Measurements from ENCODE around the gene TNFAIP8L1. TPM values are rescaled to one million over a fixed set of nuclear protein-coding genes. Genes with fewer than 3 reads are reported as not detected.

TNFAIP8L1 gene
- total RNA-seq (2021; fragmentation: NEBNext Ultra II Directional; extraction: Animal tissue kit (Norgen Biotek cat#: 25700)): 5.9 and 6.1 TPM in 2 replicates
- 3.2 and 5.5 TPM in 2 replicates for polyA plus RNA-seq (2011; rRNA removed)
- 4.2 TPM for polyA plus RNA-seq (2011; cell fraction: cytosol; rRNA removed)
- polyA plus RNA-seq (2011; cell fraction: nucleus; rRNA removed): 4.8 TPM
- 4.8 to 5.2 TPM (median 5.0 TPM) in 4 replicates for polyA plus RNA-seq (2012, experiment 1 of 2)
- polyA plus RNA-seq (2012, experiment 2 of 2): 5.8 TPM
- 5.3 TPM for polyA plus RNA-seq (2013, experiment 1 of 2)
- polyA plus RNA-seq (2013, experiment 2 of 2): 5.9 TPM
- 2.1 and 3.2 TPM in 2 replicates for polyA minus RNA-seq (2011; rRNA and poly(A)+ RNA removed)
- 2.3 TPM for polyA minus RNA-seq (2011; cell fraction: cytosol; rRNA and poly(A)+ RNA removed)
- polyA minus RNA-seq (2011; cell fraction: nucleus; rRNA and poly(A)+ RNA removed): 3.2 TPM
- long read RNA-seq, experiment 1, partial matches to known transcripts: 0 of 4 reads
- long read RNA-seq, experiment 1, other reads (novel, unspliced or antisense): 4 of 4 reads
- long read RNA-seq, experiment 2, partial matches to known transcripts: 0 of 3 reads
- long read RNA-seq, experiment 2, other reads (novel, unspliced or antisense): 3 of 3 reads

GRCh38 chr19:4638828-4639530 lies at the start of gene TNFAIP8L1:
TSS of gene TNFAIP8L1 (plus strand) at chr19:4639516. CDS start at chr19:4651870, 12,354 bp downstream.
- Histone ChIP-seq H3K14ac (ENCODE audit: insufficient read length) (no peak within 1 kb of the TSS), H2BK12ac (ENCODE audit: low read depth, low read length) (peak within 1 kb of the TSS; percentile 50; the same call in 1 of the 2 replicates), H2BK20ac (ENCODE audit: low read length) (no peak within 1 kb of the TSS), H3K79me1 (ENCODE audit: low read depth, low read length) (peaks cover 6% of the 10 kb centered on the region; the same call in 1 of the 2 replicates), H4K8ac (ENCODE audit: extremely low read depth, insufficient read depth, low read length) (peak within 1 kb of the TSS; percentile 91; the same call in 1 of the 2 replicates), H3K18ac (ENCODE audit: extremely low read depth, low read length) (no peak within 1 kb of the TSS; the same call in 1 of the 2 replicates), H3K79me2 (ENCODE audit: control insufficient read depth in 1 of 2, insufficient read depth in 2 of 2, low read length in 2 of 2) (no peaks in the 10 kb centered on the region), H3K23me2 (ENCODE audit: low read depth, low read length) (peaks cover 11% of the 10 kb centered on the region; the same call in 1 of the 2 replicates), H3K27ac (ENCODE audit: low read depth, low read length) (peak within 1 kb of the TSS; percentile 35; the same call in 1 of the 2 replicates), H3K56ac (replicated peaks; ENCODE audit: insufficient read length, low read depth, low read length) (no peak within 1 kb of the TSS), H3K4me2 (ENCODE audit: insufficient read depth in 1 of 2, low read depth in 2 of 2, low read length in 2 of 2) (peak within 1 kb of the TSS; percentile 72 to 75), H4K91ac (replicated peaks; ENCODE audit: insufficient read length, low read length) (peak within 1 kb of the TSS; percentile 6), H3K27me3 (replicated peaks in 1 of 4; ENCODE audit: control insufficient read depth in 3 of 4, extremely low read depth in 1 of 4, insufficient read depth in 3 of 4, low read length in 3 of 4) (peaks cover 0 to 13% (median 10%) of the 10 kb centered on the region in 4 experiments; a peak in 5 of 7 replicates), H3K4me1 (replicated peaks in 1 of 4; ENCODE audit: control insufficient read depth in 3 of 4, insufficient read depth in 4 of 4, low read length in 3 of 4) (peaks cover 0 to 10% (median 6%) of the 10 kb centered on the region in 4 experiments; a peak in 3 of 7 replicates), H4K20me1 (replicated peaks in 1 of 2; ENCODE audit: control insufficient read depth in 1 of 2, insufficient read depth in 2 of 2, low read length in 2 of 2) (peaks cover 0 to 3% of the 10 kb centered on the region in 2 experiments), H2AK5ac (ENCODE audit: low read depth, low read length) (0 out of 2 replicates have a peak within 1 kb of the TSS, but pooled peaks have one; percentile 6), H2BK15ac (ENCODE audit: low read length) (0 out of 2 replicates have a peak within 1 kb of the TSS, but pooled peaks have one; percentile 81), H3K36me3 (ENCODE audit: control insufficient read depth in 2 of 4, insufficient read depth in 4 of 4, low read length in 3 of 4) (no peaks in the 10 kb centered on the region), H4K5ac (ENCODE audit: insufficient read length, low read depth, low read length) (no peak within 1 kb of the TSS), H3K9ac (replicated peaks in 1 of 4; ENCODE audit: extremely low read depth in 1 of 4, low read depth in 3 of 4, low read length in 3 of 4) (peak within 1 kb of the TSS in 2 of 4 experiments; percentile 54 to 65; a peak in 4 of 7 replicates), H3K23ac (ENCODE audit: insufficient read length) (no peak within 1 kb of the TSS), H3K4me3 (ENCODE audit: extremely low read depth in 1 of 4, insufficient read depth in 2 of 4, low read depth in 3 of 4, low read length in 4 of 4) (peak within 1 kb of the TSS; percentile 45 to 69 (median 58)), H2BK120ac (replicated peaks; ENCODE audit: low read depth, low read length) (no peak within 1 kb of the TSS), H2BK5ac (ENCODE audit: low read depth, low read length) (peak within 1 kb of the TSS; percentile 73; the same call in 1 of the 2 replicates), H3K9me3 (ENCODE audit: insufficient read depth in 2 of 2, low read depth in 1 of 2, low read length in 1 of 2) (no peaks in the 10 kb centered on the region), H3K4ac (replicated peaks; ENCODE audit: insufficient read length, low read depth, low read length) (no peak within 1 kb of the TSS), H2AFZ (ENCODE audit: low read length) (peak within 1 kb of the TSS; percentile 97)
- WGBS, 2 experiments (ENCODE audit: extremely low coverage in 1 of 2, insufficient coverage in 1 of 2, insufficient read length in 1 of 2, insufficient replicate concordance in 2 of 2, low coverage in 1 of 2, low lambda C conversion rate in 2 of 2, missing lambda C conversion rate in 1 of 2): 16% methylated on average over 19 of the region's 49 CpGs; no CpG with 5 or more reads in 1 of the 2 experiments
- DNase-seq (ENCODE audit: low read depth in 1 of 2, low spot score in 2 of 2): peak; percentile 81 to 99
- ChIA-PET POLR2A (ENCODE audit: partially characterized antibody) (interaction anchor here (1.0 kb wide), 1 partner anchor 9 kb away, joined by 3 read pairs; no protein-coding TSS in a partner anchor), CTCF (ENCODE audit: partially characterized antibody) (interaction anchor here (1.4 to 3.4 kb wide), 7 partner anchors 14 to 114 kb away, joined by 3 to 92 read pairs (median 4); partner anchors contain the start of gene PLIN5)
- no peak for FAIRE-seq
- TF ChIP-seq SP2 (IDR thresholded peaks at IDR 0.05; ENCODE audit: low read length) (peak; percentile 51), PHF8 (conservative IDR thresholded peaks at IDR 0.05; ENCODE audit: low read depth, low read length) (peak; percentile 42; the same call in 1 of the 2 replicates), GTF2F1 (IDR thresholded peaks at IDR 0.05; ENCODE audit: borderline replicate concordance, low read depth, low read length) (no peak), MAFK (IDR thresholded peaks at IDR 0.05; ENCODE audit: low read depth, low read length) (no peak), KDM5A (IDR thresholded peaks at IDR 0.05; ENCODE audit: low read length) (no peak), RFX5 (IDR thresholded peaks at IDR 0.05; ENCODE audit: borderline replicate concordance, low read depth, low read length) (no peak)
